ENCODE results near the gene EIF2B4.
A peak's percentile ranks its signal among the peaks of the same experiment; 100 is the strongest.

- peak in 1 of 2 donors; percentile 21 for TF ChIP-seq RAD21 (IDR thresholded peaks at IDR 0.05)
- no peak for TF ChIP-seq CTCF (IDR thresholded peaks at IDR 0.05; ENCODE audit: low read depth, low read length, missing input control)
- TF ChIP-seq REST (IDR thresholded peaks at IDR 0.05): peak; percentile 56
- TF ChIP-seq EGR1 (IDR thresholded peaks at IDR 0.05; ENCODE audit: low read depth in 2 of 2): peak in 1 of 2 donors; percentile 23
- no peak for TF ChIP-seq ZBTB33 (IDR thresholded peaks at IDR 0.05)
- no peak for TF ChIP-seq HNF4A (conservative IDR thresholded peaks at IDR 0.05)
- no peak for TF ChIP-seq MAX (IDR thresholded peaks at IDR 0.05)
- TF ChIP-seq YY1 (IDR thresholded peaks at IDR 0.05): peak; percentile 80
- TF ChIP-seq TAF1 (conservative IDR thresholded peaks at IDR 0.05): no peak
- TF ChIP-seq GABPA (IDR thresholded peaks at IDR 0.05 in 1 of 2, conservative IDR thresholded peaks at IDR 0.05 in 1 of 2): peak; percentile 74 to 93
- peak; percentile 66 for TF ChIP-seq SP1 (IDR thresholded peaks at IDR 0.05)
Measured at GRCh38 chr2:27380626-27381545, 10.7 kb upstream of the EIF2B4 start, which contains the start of gene ZNF513.
